HUES64 (cell line): Measurements from ENCODE around the gene CP.
"Not testable (repeated sequence)": the region's sequence is repeated elsewhere in the genome, so short reads cannot be mapped to it uniquely, and the experiment has no call there.

Experiments
- H3K27ac ChIP-seq: 2 replicates; pipeline ENCODE4 v1.7.0; 2013; ENCODE audit warnings: low read depth, low read length, inconsistent platforms
- H3K27me3 ChIP-seq: 2 replicates; pipeline ENCODE4 v1.6.1; 2013; ENCODE audit warnings: mild to moderate bottlenecking, low read length; ENCODE audit not compliant: insufficient read depth
- H3K36me3 ChIP-seq: 2 replicates; pipeline ENCODE4 v1.6.1; 2013; ENCODE audit warnings: mild to moderate bottlenecking, low read length; ENCODE audit not compliant: insufficient read depth
- H3K4me1 ChIP-seq: 2 replicates; pipeline ENCODE4 v1.6.1; 2013; ENCODE audit warnings: mild to moderate bottlenecking, low read length, moderate library complexity; ENCODE audit not compliant: insufficient read depth
- H3K4me3 ChIP-seq: 2 replicates; pipeline ENCODE4 v1.5.1; 2013; ENCODE audit warnings: mild to moderate bottlenecking, low read length, moderate library complexity
- H3K9ac ChIP-seq: 2 replicates; pipeline ENCODE4 v1.6.1; 2013; ENCODE audit warnings: mild to moderate bottlenecking, low read depth, low read length
- H3K9me3 ChIP-seq: 2 replicates; pipeline ENCODE4 v1.6.1; 2013; ENCODE audit warnings: low read depth, low read length; ENCODE audit not compliant: insufficient read depth
- WGBS: fragments of 150-250, 120-280 bp; methylation state at CpG from one replicate; pipeline ENCODE4 v1.1.7; 2013; ENCODE audit warnings: missing lambda C conversion rate; 5-methylcytosine and 5-hydroxymethylcytosine counted together

Gene CP

DNA sequence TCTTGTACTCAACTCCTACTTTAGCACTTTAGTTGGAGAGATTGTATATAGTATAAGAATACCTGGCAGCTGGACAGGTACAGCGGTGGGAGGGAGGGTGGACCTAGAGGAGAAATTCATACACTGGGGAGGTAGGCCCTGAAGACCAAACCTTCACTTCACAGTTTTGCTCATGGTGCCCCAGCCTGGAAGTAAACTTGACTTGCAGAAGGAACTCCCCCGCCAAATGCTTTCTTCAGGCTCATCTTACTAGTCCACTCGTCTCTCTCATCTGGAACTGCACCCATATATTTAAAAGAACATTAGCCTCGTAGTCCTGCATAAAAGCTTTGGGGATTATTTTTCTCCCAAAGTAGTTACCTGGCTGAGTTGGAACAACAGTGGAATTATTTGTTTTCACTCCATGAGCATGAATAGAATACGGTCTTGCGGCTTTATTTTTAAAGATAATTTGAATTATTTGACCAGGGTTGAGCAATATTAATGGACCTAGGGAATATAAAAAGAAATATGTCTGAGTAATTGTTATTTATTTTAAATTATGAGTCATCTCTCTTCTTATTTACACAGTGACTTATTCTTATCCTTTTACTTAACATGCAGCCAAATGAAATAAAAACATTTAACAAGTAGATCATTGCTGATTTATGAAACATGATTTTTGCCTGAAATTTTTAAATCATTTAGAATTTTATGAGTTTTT lies 25.5 kb upstream of the CP start:
- Histone ChIP-seq H3K27me3 (no peaks in the 10 kb centered on the region), H3K4me1 (peaks cover 37% of the 10 kb centered on the region), H3K4me3 (no peak overlapping the region), H3K36me3 (no peaks in the 10 kb centered on the region), H3K27ac (no peak overlapping the region), H3K9me3 (no peaks in the 10 kb centered on the region), H3K9ac (no peak overlapping the region)
- WGBS, result 95% methylated on average over 5 of the region's 6 CpGs

GRCh38 chr3:149245738-149246451 lies 24.3 kb upstream of the CP start:
- Histone ChIP-seq H3K27ac (no peak overlapping the region), H3K27me3 (no peaks in the 10 kb centered on the region), H3K36me3 (no peaks in the 10 kb centered on the region), H3K4me3 (no peak overlapping the region), H3K9me3 (no peaks in the 10 kb centered on the region), H3K9ac (no peak overlapping the region), H3K4me1 (peaks cover 37% of the 10 kb centered on the region)
- 90% methylated on average over 3 of the region's 3 CpGs for WGBS

DNA sequence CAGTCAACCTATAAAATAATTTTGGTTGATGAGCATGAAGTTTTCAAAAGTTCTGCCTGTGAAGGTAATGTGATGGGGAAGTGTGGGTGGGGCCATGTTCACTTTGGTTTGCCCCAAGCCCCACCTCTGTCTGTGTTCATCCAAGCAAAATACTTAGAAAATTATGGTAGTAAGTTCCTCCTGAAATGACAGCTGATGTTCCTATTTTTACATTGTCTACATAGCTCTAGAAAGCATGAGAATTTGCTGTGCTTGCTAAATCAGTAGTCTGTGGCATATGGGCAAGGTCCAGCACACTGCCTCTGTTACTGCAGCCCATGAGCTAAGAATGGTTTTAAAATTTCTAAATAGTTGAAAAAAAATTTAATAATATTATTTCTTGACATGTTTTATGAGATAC lies 21.9 kb upstream of the CP start:
- H3K27me3 ChIP-seq, result no peaks in the 10 kb centered on the region
- peaks cover 30% of the 10 kb centered on the region for H3K4me1 ChIP-seq
- H3K36me3 ChIP-seq, result no peaks in the 10 kb centered on the region
- no peak overlapping the region for H3K4me3 ChIP-seq
- no peak overlapping the region for H3K27ac ChIP-seq
- no peak overlapping the region for H3K9ac ChIP-seq
- H3K9me3 ChIP-seq, result no peaks in the 10 kb centered on the region

DNA sequence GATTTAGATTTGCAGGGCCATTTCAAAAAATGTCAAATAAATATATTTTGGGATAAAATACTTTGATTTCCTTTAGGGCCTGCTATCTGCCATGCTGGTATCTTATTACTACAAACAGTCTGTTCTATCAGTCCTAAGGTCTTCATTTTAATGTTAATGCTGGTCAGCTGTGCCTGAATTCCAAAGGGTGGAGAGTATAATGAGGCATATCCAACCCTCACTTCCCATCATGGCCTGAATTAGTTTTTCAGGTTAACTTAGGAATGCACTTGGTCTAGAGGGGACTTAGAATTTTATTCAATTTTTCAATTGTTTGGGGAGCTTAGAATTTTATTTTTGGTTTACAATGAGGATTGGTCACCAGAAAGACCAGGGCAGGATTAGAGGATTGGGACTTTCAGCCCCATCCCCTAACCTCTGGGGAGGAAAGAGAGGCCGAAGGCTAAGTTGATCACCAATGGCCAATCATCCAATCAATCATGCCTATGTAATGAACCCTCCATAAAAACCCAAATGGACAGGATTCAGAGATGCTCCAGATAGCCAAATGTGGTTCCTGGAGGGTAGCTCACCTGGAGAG lies 17.8 kb upstream of the CP start:
- no peaks in the 10 kb centered on the region; the same call in 1 of the 2 replicates for H3K9me3 ChIP-seq
- WGBS, result no CpG with 5 or more reads among the region's 1 CpG
- H3K27ac ChIP-seq, result no peak overlapping the region; the same call in 1 of the 2 replicates
- H3K27me3 ChIP-seq, result no peaks in the 10 kb centered on the region
- H3K4me1 ChIP-seq, result peaks cover 6% of the 10 kb centered on the region; the same call in 1 of the 2 replicates
- H3K36me3 ChIP-seq, result no peaks in the 10 kb centered on the region
- no peak overlapping the region for H3K9ac ChIP-seq
- no peak overlapping the region for H3K4me3 ChIP-seq

GRCh38 chr3:149238268-149238667 lies 16.6 kb upstream of the CP start:
- not testable (repeated sequence) for H3K27ac ChIP-seq, H3K4me3 ChIP-seq, H3K9ac ChIP-seq, H3K27me3 ChIP-seq, H3K9me3 ChIP-seq, H3K36me3 ChIP-seq
- 90% methylated on average over 2 of the region's 2 CpGs for WGBS
- H3K4me1 ChIP-seq, result peaks cover 10% of the 10 kb centered on the region

- H3K9ac ChIP-seq, result no peak overlapping the region
- H3K36me3 ChIP-seq, result no peaks in the 10 kb centered on the region
- H3K9me3 ChIP-seq, result no peaks in the 10 kb centered on the region; the same call in 1 of the 2 replicates
- H3K27me3 ChIP-seq, result no peaks in the 10 kb centered on the region
- WGBS, result 91% methylated on average over 4 of the region's 4 CpGs
- H3K4me3 ChIP-seq, result no peak overlapping the region
- H3K4me1 ChIP-seq, result peaks cover 15% of the 10 kb centered on the region
- H3K27ac ChIP-seq, result no peak overlapping the region
Measured at GRCh38 chr3:149235599-149236424, 14.2 kb upstream of the CP start.

- Histone ChIP-seq H3K36me3 (no peaks in the 10 kb centered on the region), H3K27ac (no peak overlapping the region), H3K9ac (no peak overlapping the region), H3K9me3 (no peaks in the 10 kb centered on the region; the same call in 1 of the 2 replicates), H3K4me1 (peaks cover 15% of the 10 kb centered on the region), H3K27me3 (no peaks in the 10 kb centered on the region), H3K4me3 (no peak overlapping the region)
- 93% methylated on average over 5 of the region's 5 CpGs for WGBS
Measured at GRCh38 chr3:149234671-149235245, 13.1 kb upstream of the CP start.

GRCh38 chr3:149233323-149233722 lies 11.7 kb upstream of the CP start:
- Histone ChIP-seq H3K36me3 (no peaks in the 10 kb centered on the region), H3K9ac (no peak overlapping the region), H3K9me3 (no peaks in the 10 kb centered on the region; the same call in 1 of the 2 replicates), H3K27me3 (no peaks in the 10 kb centered on the region), H3K4me3 (no peak overlapping the region), H3K4me1 (peaks cover 9% of the 10 kb centered on the region; the same call in 1 of the 2 replicates), H3K27ac (no peak overlapping the region; the same call in 1 of the 2 replicates)
- 77% methylated on average over 4 of the region's 4 CpGs for WGBS

DNA sequence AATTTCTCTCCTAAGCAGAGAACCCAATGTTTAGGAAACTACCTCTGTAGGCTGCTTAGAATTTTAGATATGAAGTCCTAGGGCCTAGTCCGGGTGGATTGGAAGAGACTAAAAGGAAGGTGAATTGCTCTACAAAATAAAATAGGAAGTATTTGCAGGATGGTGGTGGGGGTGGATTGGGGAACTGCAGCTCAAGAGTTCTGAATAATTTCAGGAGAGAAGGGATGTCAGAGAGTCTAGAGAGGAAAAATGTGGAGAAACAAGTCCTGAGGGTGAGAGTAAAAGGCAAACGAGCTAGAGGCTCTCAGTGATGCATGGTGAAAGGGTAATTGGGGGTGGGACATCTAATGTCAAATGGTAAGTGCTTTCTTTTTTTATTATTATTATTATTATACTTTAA lies 10.2 kb upstream of the CP start:
- 86% methylated on average over 2 of the region's 2 CpGs for WGBS
- no peaks in the 10 kb centered on the region for H3K27me3 ChIP-seq
- H3K36me3 ChIP-seq, result no peaks in the 10 kb centered on the region
- peaks cover 9% of the 10 kb centered on the region; the same call in 1 of the 2 replicates for H3K4me1 ChIP-seq
- no peaks in the 10 kb centered on the region; the same call in 1 of the 2 replicates for H3K9me3 ChIP-seq
- H3K4me3 ChIP-seq, result no peak overlapping the region
- H3K27ac ChIP-seq, result no peak overlapping the region
- H3K9ac ChIP-seq, result no peak overlapping the region

DNA sequence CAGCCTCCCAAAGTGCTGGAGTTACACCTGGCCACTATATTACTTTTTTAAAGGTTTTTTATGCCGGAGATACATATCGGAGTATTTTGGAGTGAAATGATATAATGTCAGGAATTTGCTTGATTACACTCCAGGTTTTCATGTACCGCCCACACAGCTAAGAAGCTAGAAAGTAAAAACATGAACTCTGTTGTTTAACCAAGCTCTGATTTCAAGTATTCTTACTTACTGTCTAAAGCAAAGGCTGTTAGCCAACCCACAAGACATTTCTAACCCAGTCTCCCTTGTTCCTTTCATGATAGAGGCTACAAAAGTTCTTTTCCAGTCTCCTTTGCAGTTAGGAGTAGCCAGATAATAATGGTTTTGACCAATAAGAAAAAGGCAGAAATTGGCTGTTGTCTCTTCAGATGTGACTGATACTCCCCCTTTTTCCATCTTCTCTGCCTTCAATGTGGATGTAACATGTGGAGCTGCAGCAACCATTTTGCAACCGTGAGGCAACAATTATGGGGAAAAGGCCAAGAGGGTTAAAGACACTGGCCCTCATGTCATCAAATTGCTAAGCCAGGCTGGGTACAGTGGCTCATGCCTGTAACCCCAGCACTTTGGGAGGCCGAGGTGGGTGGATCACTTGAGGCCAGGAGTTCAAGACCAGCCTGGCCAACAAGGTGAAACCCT lies 6.1 kb upstream of the CP start:
- H3K27me3 ChIP-seq, result no peaks in the 10 kb centered on the region

More for the DNA sequence above, 6.1 kb upstream of the CP start:
- WGBS, result 95% methylated on average over 5 of the region's 5 CpGs
- Histone ChIP-seq H3K4me1 (no peaks in the 10 kb centered on the region), H3K36me3 (no peaks in the 10 kb centered on the region), H3K9me3 (no peaks in the 10 kb centered on the region), H3K27ac (no peak overlapping the region), H3K9ac (no peak overlapping the region), H3K4me3 (no peak overlapping the region)
